ENCODE measurements around the gene TPSAB1. TPM values are rescaled to one million over a fixed set of nuclear protein-coding genes. Genes with fewer than 3 reads are reported as not detected.

Gene TPSAB1
- total RNA-seq, 2 experiments from 2014 or later, result not detected

- no peak overlapping the region for H3K27ac Mint-ChIP-seq
- TF ChIP-seq CTCF (IDR thresholded peaks at IDR 0.05), result no peak
- no peaks in the 10 kb centered on the region for H3K4me1 Mint-ChIP-seq (ENCODE audit: low read depth)
- ChIA-PET CTCF (no interaction called here), POLR2A (no interaction called here)
- no peak overlapping the region for H3K4me3 Mint-ChIP-seq
- DNase-seq (no peak), ATAC-seq (no peak)
- H3K36me3 Mint-ChIP-seq (ENCODE audit: low read depth), result no peaks in the 10 kb centered on the region
- no peaks in the 10 kb centered on the region for H3K9me3 Mint-ChIP-seq
- H3K27me3 Mint-ChIP-seq, result peaks cover 16% of the 10 kb centered on the region
- intact Hi-C loops (cut with micrococcal nuclease), result no loop called here
These were observed 35.5 kb downstream of the TPSAB1 start for GRCh38 chr16:1275791-1276579.

- H3K27me3 Mint-ChIP-seq, result peaks cover 13% of the 10 kb centered on the region
- no peak overlapping the region for H3K4me3 Mint-ChIP-seq
- no peaks in the 10 kb centered on the region for H3K4me1 Mint-ChIP-seq (ENCODE audit: low read depth)
- no peaks in the 10 kb centered on the region for H3K9me3 Mint-ChIP-seq
- no peak overlapping the region for H3K27ac Mint-ChIP-seq
- DNase-seq (no peak), ATAC-seq (no peak)
- H3K36me3 Mint-ChIP-seq (ENCODE audit: low read depth), result no peaks in the 10 kb centered on the region
- CTCF ChIA-PET, result no interaction called here
- TF ChIP-seq CTCF (IDR thresholded peaks at IDR 0.05), result no peak
- intact Hi-C loops (cut with micrococcal nuclease), result no loop called here
- POLR2A ChIA-PET, result no interaction called here
These were observed 36.0 kb downstream of the TPSAB1 start for GRCh38 chr16:1276580-1276878.

- intact Hi-C loops (cut with micrococcal nuclease), result no loop called here
- POLR2A ChIA-PET, result no interaction called here
These were observed 36.7 kb downstream of the TPSAB1 start for GRCh38 chr16:1277151-1277598.

GRCh38 chr16:1277617-1278282 lies 37.2 kb downstream of the TPSAB1 start:
- H3K27me3 Mint-ChIP-seq, result peaks cover 12% of the 10 kb centered on the region

More at GRCh38 chr16:1277151-1277598, 36.7 kb downstream of the TPSAB1 start:
- Mint-ChIP-seq H3K4me3 (no peak overlapping the region), H3K27me3 (peaks cover 13% of the 10 kb centered on the region), H3K27ac (no peak overlapping the region), H3K36me3 (ENCODE audit: low read depth) (no peaks in the 10 kb centered on the region), H3K9me3 (no peaks in the 10 kb centered on the region), H3K4me1 (ENCODE audit: low read depth) (no peaks in the 10 kb centered on the region)
- CTCF ChIA-PET, result no interaction called here
- no peak for ATAC-seq
- DNase-seq, result no peak
- TF ChIP-seq CTCF (IDR thresholded peaks at IDR 0.05), result no peak

More at GRCh38 chr16:1277617-1278282, 37.2 kb downstream of the TPSAB1 start:
- no peak for TF ChIP-seq CTCF (IDR thresholded peaks at IDR 0.05)
- H3K4me1 Mint-ChIP-seq (ENCODE audit: low read depth), result no peaks in the 10 kb centered on the region
- H3K27ac Mint-ChIP-seq, result no peak overlapping the region
- no peaks in the 10 kb centered on the region for H3K9me3 Mint-ChIP-seq
- DNase-seq (no peak), ATAC-seq (no peak)
- ChIA-PET POLR2A (no interaction called here), CTCF (no interaction called here)
- no peak overlapping the region for H3K4me3 Mint-ChIP-seq
- intact Hi-C loops (cut with micrococcal nuclease), result no loop called here
- no peaks in the 10 kb centered on the region for H3K36me3 Mint-ChIP-seq (ENCODE audit: low read depth)

Data from activated CD8-positive, alpha-beta T cell treated with anti-CD3 and anti-CD28 coated beads for 36 hours (primary cell).